Nephron (organoid): ENCODE data around the gene PAX7.

Experiments used
- H3K27ac Mint-ChIP-seq, 3 experiments: 2 replicates each; pipeline ENCODE4 v1.8.0; 2020; ENCODE audit warnings: mixed read lengths in 3 of 3, mild to moderate bottlenecking in 2 of 3, moderate library complexity in 1 of 3
- H3K27me3 Mint-ChIP-seq: 2 replicates; pipeline ENCODE4 v1.8.0; 2021; ENCODE audit warnings: low read depth, mild to moderate bottlenecking, moderate library complexity, mixed read lengths
- H3K36me3 Mint-ChIP-seq: 2 replicates; pipeline ENCODE4 v1.8.0; 2020; ENCODE audit warnings: low read depth, mixed read lengths
- H3K4me1 Mint-ChIP-seq: 2 replicates; pipeline ENCODE4 v1.8.0; 2020; ENCODE audit warnings: mixed read lengths
- H3K4me3 Mint-ChIP-seq, 3 experiments: 2 replicates each; pipeline ENCODE4 v1.8.0; 2020; ENCODE audit warnings: mild to moderate bottlenecking in 3 of 3, mixed read lengths in 3 of 3, moderate library complexity in 2 of 3
- H3K9me3 Mint-ChIP-seq: 2 replicates; pipeline ENCODE4 v1.8.0; 2020; ENCODE audit warnings: mixed read lengths
- TF ChIP-seq, protein P1 (sequence below), 3 experiments: fragments of 200-600 bp; sonication (generic); IDR thresholded peaks; one replicate each; pipeline ENCODE4 v1.5.0; 2021; ENCODE audit warnings: antibody characterized with exemption in 3 of 3; ENCODE audit not compliant: unreplicated experiment in 3 of 3

PAX7 gene

GRCh38 chr1:18645747-18646090 is 15.1 kb downstream of the PAX7 start:
- peak overlapping the region in 2 of 3 experiments; percentile 43 to 77 for H3K4me3 Mint-ChIP-seq
- H3K9me3 Mint-ChIP-seq, result no peaks in the 10 kb centered on the region
- H3K4me1 Mint-ChIP-seq, result peaks cover 31% of the 10 kb centered on the region
- H3K27ac Mint-ChIP-seq, result peak overlapping the region in 1 of 3 experiments; percentile 33
- H3K36me3 Mint-ChIP-seq, result no peaks in the 10 kb centered on the region
- H3K27me3 Mint-ChIP-seq, result peaks cover 100% of the 10 kb centered on the region
- TF ChIP-seq, protein P1, sequence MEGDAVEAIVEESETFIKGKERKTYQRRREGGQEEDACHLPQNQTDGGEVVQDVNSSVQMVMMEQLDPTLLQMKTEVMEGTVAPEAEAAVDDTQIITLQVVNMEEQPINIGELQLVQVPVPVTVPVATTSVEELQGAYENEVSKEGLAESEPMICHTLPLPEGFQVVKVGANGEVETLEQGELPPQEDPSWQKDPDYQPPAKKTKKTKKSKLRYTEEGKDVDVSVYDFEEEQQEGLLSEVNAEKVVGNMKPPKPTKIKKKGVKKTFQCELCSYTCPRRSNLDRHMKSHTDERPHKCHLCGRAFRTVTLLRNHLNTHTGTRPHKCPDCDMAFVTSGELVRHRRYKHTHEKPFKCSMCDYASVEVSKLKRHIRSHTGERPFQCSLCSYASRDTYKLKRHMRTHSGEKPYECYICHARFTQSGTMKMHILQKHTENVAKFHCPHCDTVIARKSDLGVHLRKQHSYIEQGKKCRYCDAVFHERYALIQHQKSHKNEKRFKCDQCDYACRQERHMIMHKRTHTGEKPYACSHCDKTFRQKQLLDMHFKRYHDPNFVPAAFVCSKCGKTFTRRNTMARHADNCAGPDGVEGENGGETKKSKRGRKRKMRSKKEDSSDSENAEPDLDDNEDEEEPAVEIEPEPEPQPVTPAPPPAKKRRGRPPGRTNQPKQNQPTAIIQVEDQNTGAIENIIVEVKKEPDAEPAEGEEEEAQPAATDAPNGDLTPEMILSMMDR (IDR thresholded peaks at IDR 0.05; ENCODE audit: unreplicated experiment in 3 of 3), result no peak

- Mint-ChIP-seq H3K4me3 (peak overlapping the region in 2 of 3 experiments; percentile 17 to 77), H3K27me3 (peaks cover 100% of the 10 kb centered on the region), H3K36me3 (no peaks in the 10 kb centered on the region), H3K4me1 (peaks cover 31% of the 10 kb centered on the region), H3K27ac (peak overlapping the region in 1 of 3 experiments; percentile 33), H3K9me3 (no peaks in the 10 kb centered on the region)
- TF ChIP-seq, protein P1 (IDR thresholded peaks at IDR 0.05; ENCODE audit: unreplicated experiment in 3 of 3), result no peak
Measured at GRCh38 chr1:18646091-18646785, 15.6 kb downstream of the PAX7 start.

DNA sequence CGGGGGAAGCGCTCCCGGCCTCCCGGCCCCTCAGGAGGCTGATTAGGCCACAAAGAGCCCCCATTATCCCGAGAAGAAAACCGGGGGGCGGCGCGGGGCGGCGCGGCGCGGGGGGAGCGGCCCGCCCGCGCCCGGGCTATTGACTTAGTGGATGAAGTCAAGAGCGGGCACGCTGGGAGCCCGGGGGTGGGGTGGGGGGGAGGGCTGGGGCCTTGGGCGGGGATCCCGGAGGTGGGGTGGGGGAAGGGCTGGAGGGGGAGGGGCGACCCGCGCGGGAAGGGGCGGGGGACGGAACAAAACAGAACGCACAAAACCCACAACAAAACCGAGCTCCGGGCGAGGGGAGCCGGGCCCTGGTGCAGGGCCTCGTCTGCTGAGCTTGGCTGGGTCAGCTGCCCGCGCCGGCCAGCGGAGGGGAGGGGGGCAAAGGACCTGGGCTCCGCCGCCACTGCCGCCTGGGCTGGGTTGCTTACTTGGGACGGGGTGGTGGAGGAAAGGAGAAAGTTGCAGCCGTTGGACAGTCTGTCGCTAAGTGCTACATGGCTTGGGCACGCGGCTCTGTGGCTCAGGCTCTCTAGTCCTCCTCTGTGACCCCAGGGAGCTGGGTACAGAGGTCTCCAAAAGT is 16.3 kb downstream of the PAX7 start:
- TF ChIP-seq, protein P1 (IDR thresholded peaks at IDR 0.05; ENCODE audit: unreplicated experiment in 3 of 3), result no peak
- Mint-ChIP-seq H3K27me3 (peaks cover 100% of the 10 kb centered on the region), H3K36me3 (no peaks in the 10 kb centered on the region), H3K9me3 (no peaks in the 10 kb centered on the region), H3K4me1 (peaks cover 31% of the 10 kb centered on the region), H3K4me3 (peak overlapping the region in 1 of 3 experiments; percentile 45), H3K27ac (no peak overlapping the region)

DNA sequence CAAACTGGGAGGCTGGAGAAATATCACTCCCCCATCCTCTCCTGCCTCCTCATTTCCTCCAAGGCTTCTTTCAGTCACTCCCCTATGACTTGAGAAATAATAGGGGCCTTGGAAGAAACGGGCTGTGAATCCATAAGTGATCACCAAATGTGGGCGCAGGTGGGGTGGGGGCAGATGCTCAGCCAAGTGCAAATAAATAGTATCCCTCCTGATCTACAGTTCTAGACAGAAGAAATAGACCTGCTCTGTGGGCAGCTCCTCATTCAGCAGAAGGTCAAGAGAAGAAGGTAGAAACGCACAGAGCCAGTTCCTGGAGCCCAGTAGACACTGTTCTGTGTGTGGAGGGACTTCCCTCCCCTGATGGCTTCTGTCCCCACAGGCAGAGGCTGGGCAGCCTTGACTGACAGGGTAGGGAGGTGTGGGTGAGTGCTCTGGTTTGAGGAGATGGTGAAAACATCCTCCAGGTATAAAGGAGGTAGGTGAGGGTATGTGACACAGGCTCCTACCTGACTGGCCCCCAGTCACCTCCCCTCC is 17.1 kb downstream of the PAX7 start:
- Mint-ChIP-seq H3K27ac (no peak overlapping the region), H3K27me3 (peaks cover 100% of the 10 kb centered on the region), H3K36me3 (no peaks in the 10 kb centered on the region), H3K9me3 (no peaks in the 10 kb centered on the region), H3K4me1 (peaks cover 33% of the 10 kb centered on the region), H3K4me3 (peak overlapping the region in 1 of 3 experiments; percentile 20)
- TF ChIP-seq, protein P1 (IDR thresholded peaks at IDR 0.05; ENCODE audit: unreplicated experiment in 3 of 3), result no peak

DNA sequence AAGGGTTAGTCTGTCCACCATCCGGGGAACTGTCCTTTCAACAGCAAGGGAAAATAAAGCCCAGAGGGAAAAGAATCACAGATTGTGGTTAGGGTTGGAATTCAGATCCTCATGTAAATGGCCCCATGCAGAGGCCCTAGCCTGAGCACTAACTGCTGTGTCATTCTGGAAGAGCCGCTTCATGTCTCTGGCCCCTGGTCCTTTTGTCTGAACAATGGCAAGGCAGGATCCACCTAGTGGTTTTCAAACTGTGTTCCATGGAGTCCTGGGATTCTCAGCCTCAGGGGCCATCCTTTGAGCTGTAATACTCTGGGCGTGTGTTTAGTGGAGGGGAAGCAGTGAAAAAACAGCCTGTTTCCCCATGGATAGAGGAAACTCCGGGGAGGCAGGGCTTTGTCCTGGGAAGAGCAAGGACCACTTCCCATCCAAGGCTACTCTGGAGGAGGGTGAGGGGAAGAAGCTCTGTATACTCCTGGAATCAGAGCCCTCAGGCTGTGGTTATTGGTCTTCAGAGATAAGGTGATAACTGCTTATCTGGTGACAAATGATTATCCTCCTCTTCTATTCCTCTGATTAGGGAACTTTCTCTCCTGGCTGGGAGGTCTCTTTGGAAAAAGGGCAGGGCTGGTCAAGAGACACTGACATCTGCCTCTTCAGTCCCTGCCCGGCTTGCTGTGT is 19.2 kb downstream of the PAX7 start:
- Mint-ChIP-seq H3K9me3 (no peaks in the 10 kb centered on the region), H3K4me1 (peaks cover 35% of the 10 kb centered on the region), H3K27me3 (peaks cover 100% of the 10 kb centered on the region), H3K36me3 (no peaks in the 10 kb centered on the region), H3K27ac (no peak overlapping the region), H3K4me3 (no peak overlapping the region)
- TF ChIP-seq, protein P1 (IDR thresholded peaks at IDR 0.05; ENCODE audit: unreplicated experiment in 3 of 3), result no peak
